GM12878 (cell line): ENCODE measurements around the gene RAD23B. TPM values are rescaled to one million over a fixed set of nuclear protein-coding genes. Genes with fewer than 3 reads are reported as not detected.
A peak's percentile ranks its signal among the peaks of the same experiment; 100 is the strongest.

Source experiments
- ATAC-seq: fragments of 200-7000 bp; cut with Tn5 transposase; 3 replicates; pipeline ENCODE4 v1.9.1; 2020; ENCODE audit warnings: mild to moderate bottlenecking, moderate library complexity
- BruUV-seq: library from RNA; stranded (reverse); fragments of 400-500 nt; replicated peaks from 2 replicates; lab custom pipeline; 2021; lab: Mats Ljungman, UMichigan
- CTCF ChIA-PET: fragments of 300-600 bp; sonication (Branson Sonifier 250); formaldehyde crosslinking; extraction: SDS; loops from one replicate; lab custom pipeline; 2021; ENCODE audit warnings: inconsistent platforms; lab: Yijun Ruan, JAX
- POLR2A ChIA-PET: fragments of 350-600 bp; formaldehyde crosslinking; extraction: SDS; loops from one replicate; lab custom pipeline; 2021; ENCODE audit warnings: inconsistent platforms; lab: Charles Lee
- RAD21 ChIA-PET: fragments of 300-600 bp; sonication (Branson Sonifier 250); formaldehyde crosslinking; loops from one replicate; lab custom pipeline; 2023; ENCODE audit warnings: antibody characterized with exemption; ENCODE audit not compliant: unreplicated experiment; lab: Charles Lee
- SMC1A ChIA-PET: fragments of 300-600 bp; sonication (Branson Sonifier 250); formaldehyde crosslinking; loops from one replicate; lab custom pipeline; 2023; ENCODE audit not compliant: unreplicated experiment, uncharacterized antibody; lab: Charles Lee
- DNase-seq: peaks from one replicate; pipeline ENCODE4 v3.0.0-alpha.2; 2011; ENCODE audit warnings: low read depth, low spot score
- FAIRE-seq: peaks from 3 replicates; lab custom pipeline; 2011; peaks lifted over from hg19 to GRCh38; lab: Jason Lieb, UNC
- H2AFZ ChIP-seq: 2 replicates; pipeline ENCODE4 v1.6.0; 2011; ENCODE audit warnings: low read depth, low read length, control low read depth; ENCODE audit not compliant: control insufficient read depth
- H3K27ac ChIP-seq: 2 replicates; pipeline ENCODE4 v1.5.1; 2011; ENCODE audit warnings: control low read depth; ENCODE audit not compliant: control insufficient read depth, insufficient read depth
- H3K27me3 ChIP-seq, 2 experiments: replicated peaks in 1 of 2; 2 replicates each; pipeline versions ENCODE4 v1.6.0 to v1.6.1; 2011; ENCODE audit warnings: low read length in 1 of 2; ENCODE audit not compliant: control insufficient read depth in 2 of 2, insufficient read depth in 2 of 2
- H3K36me3 ChIP-seq, 2 experiments: 2 replicates each; pipeline ENCODE4 v1.5.1; 2011; ENCODE audit warnings: low read length in 1 of 2; ENCODE audit not compliant: control insufficient read depth in 2 of 2, insufficient read depth in 2 of 2
- H3K4me1 ChIP-seq: 2 replicates; pipeline ENCODE4 v1.6.1; 2011; ENCODE audit warnings: mild to moderate bottlenecking, low read length, moderate library complexity, mixed read lengths; ENCODE audit not compliant: control insufficient read depth, insufficient read depth
- H3K4me2 ChIP-seq: 2 replicates; pipeline ENCODE4 v1.6.0; 2011; ENCODE audit warnings: control low read depth; ENCODE audit not compliant: control insufficient read depth, insufficient read depth
- H3K4me3 ChIP-seq: fragments of 200-600 bp; sonication (generic); 2 replicates; pipeline ENCODE4 v1.5.1; 2016
- H3K79me2 ChIP-seq: 2 replicates; pipeline ENCODE4 v1.6.0; 2011; ENCODE audit warnings: low read length; ENCODE audit not compliant: control insufficient read depth, insufficient read depth
- H3K9ac ChIP-seq: 2 replicates; pipeline ENCODE4 v1.8.0; 2011; ENCODE audit warnings: low read length, control low read depth, mixed read lengths; ENCODE audit not compliant: control insufficient read depth, insufficient read depth
- H3K9me3 ChIP-seq: replicated peaks from 3 replicates; pipeline ENCODE4 v1.5.1; 2011; ENCODE audit warnings: mild to moderate bottlenecking, low read length; ENCODE audit not compliant: control insufficient read depth, insufficient read depth
- H4K20me1 ChIP-seq: 2 replicates; pipeline ENCODE4 v1.6.0; 2011; ENCODE audit not compliant: control insufficient read depth, insufficient read depth
- ASH2L ChIP-seq: fragments of 300-600, 200-600 bp; sonication (generic); IDR thresholded peaks from 2 replicates; pipeline ENCODE4 v1.6.1; 2017; ENCODE audit warnings: low read depth, mild to moderate bottlenecking, borderline replicate concordance
- CHD4 ChIP-seq: fragments of 200-600 bp; sonication (generic); IDR thresholded peaks from 2 replicates; pipeline ENCODE4 v1.6.1; 2016; ENCODE audit warnings: mild to moderate bottlenecking
- CREB1 ChIP-seq: IDR thresholded peaks from 2 replicates; pipeline ENCODE4 v1.6.1; 2012; ENCODE audit warnings: low read depth, mild to moderate bottlenecking, inconsistent platforms
- MTA2 ChIP-seq: fragments of 450-650 bp; IDR thresholded peaks from 2 replicates; pipeline ENCODE4 v1.6.1; 2016; ENCODE audit warnings: low read depth, mild to moderate bottlenecking, moderate library complexity
- PML ChIP-seq: IDR thresholded peaks from 2 replicates; pipeline ENCODE4 v1.6.1; 2012; ENCODE audit warnings: low read length, inconsistent platforms
- RAD51 ChIP-seq: fragments of 450-650 bp; IDR thresholded peaks from 2 replicates; pipeline ENCODE4 v1.6.1; 2016; ENCODE audit warnings: moderate library complexity, mild to moderate bottlenecking, inconsistent platforms
- TCF12 ChIP-seq: IDR thresholded peaks from 2 replicates; pipeline ENCODE4 v1.6.1; 2011; ENCODE audit warnings: low read depth, mild to moderate bottlenecking, low read length
- WGBS: methylation state at CpG from one replicate; pipeline ENCODE4 v1.1.6; 2016; ENCODE audit warnings: low lambda C conversion rate; ENCODE audit not compliant: insufficient replicate concordance, insufficient coverage; ENCODE audit errors: missing lambda C conversion rate; 5-methylcytosine and 5-hydroxymethylcytosine counted together
- in situ Hi-C: fragments of 300-500 bp; cut with MboI; formaldehyde crosslinking; loops from 9 replicates; pipeline ENCODE4 v1.14.3; 2018; ENCODE audit warnings: mixed read lengths
- intact Hi-C: fragments of 100-400 bp; cut with micrococcal nuclease; formaldehyde crosslinking; loops from one replicate; pipeline ENCODE4 v1.14.2; 2022; ENCODE audit not compliant: unreplicated experiment
- polyA plus RNA-seq, 11 experiments: library from polyadenylated mRNA; depleted of rRNA in 4 of 11; unstranded in 6 of 11; stranded (reverse) in 5 of 11; fragments of >200 nt; fragmentation: Nextera tagmentation in 4 of 11; fragmentation: Illumina TruSeq in 1 of 11; extraction: Ambion mirVana in 4 of 11; extraction: Trizol in 1 of 11; gene quantifications; 1 replicate in 1 of 11; 2 replicates in 10 of 11; pipeline versions ENCODE4 v1.2.1 to v1.2.3, GENCODE V29; 2011 to 2016; ENCODE audit warnings: inconsistent platforms in 2 of 11, missing spikeins in 2 of 11, low read depth in 1 of 11
- total RNA-seq, 4 experiments: library from RNA; depleted of rRNA in 3 of 4; stranded (reverse); fragments of >200 nt in 3 of 4; fragmentation: Illumina TruSeq in 1 of 4; extraction: Trizol in 1 of 4; gene quantifications; 2 replicates each; pipeline versions ENCODE4 v1.2.1 to v1.2.3, GENCODE V29; 2013 to 2021
- TF ChIP-seq, protein P1 (sequence below): fragments of 450-650 bp; IDR thresholded peaks from 2 replicates; pipeline ENCODE4 v1.6.1; 2017; ENCODE audit warnings: mild to moderate bottlenecking, low read depth, inconsistent platforms; ENCODE audit not compliant: poor library complexity, severe bottlenecking
- TF ChIP-seq, protein P2 (sequence below): IDR thresholded peaks from 2 replicates; pipeline ENCODE4 v1.6.1; 2011; ENCODE audit warnings: mild to moderate bottlenecking, low read depth, low read length, moderate library complexity; ENCODE audit not compliant: insufficient replicate concordance

Gene RAD23B
- total and polyA plus RNA-seq, 10 of the 15 experiments (the other 5 are each of a cell fraction or from before 2014, with no cell fraction given) = 10.3 to 256 (median 54.6) TPM

DNA sequence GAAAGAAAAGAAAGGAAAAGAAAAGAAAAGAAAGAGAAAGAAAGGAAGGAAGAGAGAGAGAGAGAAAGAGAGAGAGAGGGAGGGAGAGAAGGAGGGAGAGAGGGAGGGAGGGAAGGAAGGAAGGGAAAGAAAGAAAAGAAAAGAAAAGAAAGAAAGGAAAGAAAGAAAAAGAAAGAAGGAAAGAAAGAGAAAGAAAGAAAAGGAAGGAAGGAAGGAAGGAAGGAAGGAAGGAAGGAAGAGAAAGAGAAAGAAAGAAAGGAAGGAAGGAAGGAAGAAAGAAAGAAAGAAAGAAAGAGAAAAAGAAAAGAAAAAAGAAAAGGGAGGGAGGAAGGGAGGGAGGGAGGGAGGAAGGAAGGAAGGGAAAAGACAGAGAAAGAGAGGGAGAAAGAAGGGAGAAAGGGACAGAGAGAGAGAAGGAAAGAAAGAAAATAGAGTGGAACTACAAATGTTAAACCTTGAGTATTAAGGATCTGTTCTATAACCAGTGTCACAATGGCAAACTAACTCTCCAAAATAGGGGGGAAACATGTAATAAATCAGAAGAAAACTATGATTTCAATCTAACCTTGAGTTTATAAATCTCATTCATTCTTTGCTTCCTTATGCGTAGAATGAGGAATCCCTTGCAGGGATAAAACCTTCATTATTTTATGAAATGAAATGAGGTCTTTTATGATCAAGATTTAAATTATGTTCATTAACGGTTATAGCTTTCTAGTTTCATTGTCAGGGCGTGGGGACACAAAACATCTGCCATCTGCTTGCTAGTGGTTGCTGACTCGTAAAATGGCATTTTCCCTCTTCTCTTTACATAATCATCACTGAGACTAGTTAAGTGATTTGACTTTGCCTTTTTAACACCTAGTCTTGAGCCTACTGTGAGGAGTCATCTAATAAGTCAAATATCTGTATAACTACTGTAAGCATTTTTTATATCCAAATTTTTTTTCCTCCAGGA lies 40.7 kb upstream of the RAD23B start:
- FAIRE-seq (no peak), ATAC-seq (peak; percentile 55), DNase-seq (no peak)
- H3K4me2 ChIP-seq = no peak overlapping the region
- no peaks in the 10 kb centered on the region for H4K20me1 ChIP-seq
- H3K79me2 ChIP-seq = no peaks in the 10 kb centered on the region
- in situ Hi-C loops = no loop called here
- H3K9me3 ChIP-seq = no peaks in the 10 kb centered on the region
- BruUV-seq = no TSS peak
- no peaks in the 10 kb centered on the region for H3K36me3 ChIP-seq
- intact Hi-C loops = no loop called here
- H2AFZ ChIP-seq = no peak overlapping the region; the same call in 1 of the 2 replicates
- TF ChIP-seq TCF12 (0 out of 2 replicates have a peak, but pooled peaks have one; percentile 63), CHD4 (no peak)
- H3K27me3 ChIP-seq = no peaks in the 10 kb centered on the region
- WGBS = 25% methylated on average over 4 of the region's 4 CpGs
- ChIA-PET POLR2A (interaction anchor here (0.6 to 1.4 kb wide), 3 partner anchors 31 to 898 kb away, joined by 3 to 5 read pairs (median 4); no protein-coding TSS in a partner anchor), RAD21 (interaction anchor here (0.6 to 4.8 kb wide), 10 partner anchors 18 to 99 kb away, joined by 3 to 41 read pairs (median 9); partner anchors contain the start of gene RAD23B), SMC1A (interaction anchor here (0.6 to 14.0 kb wide), 13 partner anchors 11 to 99 kb away, joined by 3 to 187 read pairs (median 9); no protein-coding TSS in a partner anchor), CTCF (interaction anchor here (0.7 to 12.1 kb wide), 8 partner anchors 10 to 100 kb away, joined by 3 to 149 read pairs (median 9); partner anchors contain the start of gene RAD23B)
- no peak overlapping the region for H3K4me3 ChIP-seq
- no peak overlapping the region for H3K27ac ChIP-seq
- no peaks in the 10 kb centered on the region for H3K4me1 ChIP-seq
- H3K9ac ChIP-seq = no peak overlapping the region

DNA sequence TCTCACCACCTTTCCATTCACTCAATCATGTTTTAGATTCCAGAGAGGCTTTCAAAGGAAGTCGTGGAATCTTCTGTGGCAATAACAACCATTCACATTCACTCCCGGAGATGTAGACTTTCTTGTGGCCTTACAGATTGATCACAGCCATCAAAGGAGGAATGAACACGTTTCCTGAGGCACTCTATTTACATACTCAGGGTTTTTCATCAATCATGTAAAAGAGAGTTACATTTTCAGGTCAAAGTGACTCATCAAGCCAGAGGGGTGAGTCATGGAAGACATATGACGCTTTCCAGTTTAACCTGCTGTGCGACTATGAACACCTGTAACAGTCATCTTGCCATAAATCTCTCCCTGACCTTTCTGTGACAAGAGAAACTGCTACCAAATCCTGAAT lies 39.3 kb upstream of the RAD23B start:
- H3K27ac ChIP-seq = no peak overlapping the region
- ChIA-PET RAD21 (interaction anchor here (1.2 to 4.7 kb wide), 3 partner anchors 17 to 39 kb away, joined by 3 to 34 read pairs (median 8); partner anchors contain the start of gene RAD23B), POLR2A (no interaction called here), SMC1A (interaction anchor here (1.5 to 14.0 kb wide), 4 partner anchors 18 to 68 kb away, joined by 4 to 187 read pairs (median 33); no protein-coding TSS in a partner anchor), CTCF (interaction anchor here (1.5 to 12.1 kb wide), 3 partner anchors 11 to 99 kb away, joined by 3 to 149 read pairs (median 13); no protein-coding TSS in a partner anchor)
- in situ Hi-C loops (no loop called here), intact Hi-C loops (loop anchor here (2.0 kb wide), 1 partner anchor 41 kb away; no protein-coding TSS in a partner anchor)
- H3K4me3 ChIP-seq = no peak overlapping the region
- no peaks in the 10 kb centered on the region for H4K20me1 ChIP-seq
- ATAC-seq = peak; percentile 85
- no peaks in the 10 kb centered on the region for H3K79me2 ChIP-seq
- no peak for DNase-seq
- no peaks in the 10 kb centered on the region for H3K27me3 ChIP-seq
- no peaks in the 10 kb centered on the region for H3K9me3 ChIP-seq
- no peak for FAIRE-seq
- H3K36me3 ChIP-seq = no peaks in the 10 kb centered on the region
- H2AFZ ChIP-seq = no peak overlapping the region
- H3K4me2 ChIP-seq = no peak overlapping the region
- no peak overlapping the region for H3K9ac ChIP-seq
- WGBS = 9% methylated on average over 5 of the region's 5 CpGs
- no peaks in the 10 kb centered on the region for H3K4me1 ChIP-seq
- no TSS peak for BruUV-seq
- TF ChIP-seq ASH2L (no peak), PML (no peak), MTA2 (peak; percentile 55; the same call in 1 of the 2 replicates), CREB1 (peak; percentile 40; the same call in 1 of the 2 replicates), RAD51 (0 out of 2 replicates have a peak, but pooled peaks have one; percentile 8)
- TF ChIP-seq, protein P1, sequence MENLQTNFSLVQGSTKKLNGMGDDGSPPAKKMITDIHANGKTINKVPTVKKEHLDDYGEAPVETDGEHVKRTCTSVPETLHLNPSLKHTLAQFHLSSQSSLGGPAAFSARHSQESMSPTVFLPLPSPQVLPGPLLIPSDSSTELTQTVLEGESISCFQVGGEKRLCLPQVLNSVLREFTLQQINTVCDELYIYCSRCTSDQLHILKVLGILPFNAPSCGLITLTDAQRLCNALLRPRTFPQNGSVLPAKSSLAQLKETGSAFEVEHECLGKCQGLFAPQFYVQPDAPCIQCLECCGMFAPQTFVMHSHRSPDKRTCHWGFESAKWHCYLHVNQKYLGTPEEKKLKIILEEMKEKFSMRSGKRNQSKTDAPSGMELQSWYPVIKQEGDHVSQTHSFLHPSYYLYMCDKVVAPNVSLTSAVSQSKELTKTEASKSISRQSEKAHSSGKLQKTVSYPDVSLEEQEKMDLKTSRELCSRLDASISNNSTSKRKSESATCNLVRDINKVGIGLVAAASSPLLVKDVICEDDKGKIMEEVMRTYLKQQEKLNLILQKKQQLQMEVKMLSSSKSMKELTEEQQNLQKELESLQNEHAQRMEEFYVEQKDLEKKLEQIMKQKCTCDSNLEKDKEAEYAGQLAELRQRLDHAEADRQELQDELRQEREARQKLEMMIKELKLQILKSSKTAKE = no peak
- TF ChIP-seq, protein P2, sequence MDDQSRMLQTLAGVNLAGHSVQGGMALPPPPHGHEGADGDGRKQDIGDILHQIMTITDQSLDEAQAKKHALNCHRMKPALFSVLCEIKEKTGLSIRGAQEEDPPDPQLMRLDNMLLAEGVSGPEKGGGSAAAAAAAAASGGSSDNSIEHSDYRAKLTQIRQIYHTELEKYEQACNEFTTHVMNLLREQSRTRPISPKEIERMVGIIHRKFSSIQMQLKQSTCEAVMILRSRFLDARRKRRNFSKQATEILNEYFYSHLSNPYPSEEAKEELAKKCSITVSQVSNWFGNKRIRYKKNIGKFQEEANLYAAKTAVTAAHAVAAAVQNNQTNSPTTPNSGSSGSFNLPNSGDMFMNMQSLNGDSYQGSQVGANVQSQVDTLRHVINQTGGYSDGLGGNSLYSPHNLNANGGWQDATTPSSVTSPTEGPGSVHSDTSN = no peak
